LHCN-M2 (cell line): ENCODE data around the gene FAXC. TPM values are rescaled to one million over a fixed set of nuclear protein-coding genes. Genes with fewer than 3 reads are reported as not detected.

Source experiments
- DNase-seq: peaks from one replicate; pipeline ENCODE4 v3.0.0-alpha.2; 2012; ENCODE audit warnings: low read depth
- polyA plus RNA-seq: library from polyadenylated mRNA; unstranded; fragments of >200 nt; gene quantifications from one replicate; pipeline ENCODE4 v1.2.1, GENCODE V29; 2012; ENCODE audit warnings: missing spikeins
- total RNA-seq: library from RNA; depleted of rRNA; stranded (reverse); fragments of >200 nt; gene quantifications from 2 replicates; pipeline ENCODE4 v1.2.3, GENCODE V29; 2014; rRNA removed

FAXC gene
- total RNA-seq = 0.90 and 2.9 TPM in 2 replicates
- 2.5 TPM for polyA plus RNA-seq

GRCh38 chr6:99349171-99350141 lies at the start of gene FAXC:
FAXC (minus strand) TSS chr6:99349674; CDS start chr6:99349372, 302 bp downstream.
- no peak for DNase-seq

- DNase-seq = no peak
Measured at GRCh38 chr6:99397287-99397686, 47.8 kb upstream of the FAXC start.

GRCh38 chr6:99393698-99394531 lies 44.4 kb upstream of the FAXC start, which contains the start of gene COQ3:
COQ3 (minus strand) TSS chr6:99394195; CDS start chr6:99394179, 16 bp downstream.
- DNase-seq = peak; percentile 75

- DNase-seq = no peak
Measured at GRCh38 chr6:99393366-99393697, 43.9 kb upstream of the FAXC start.

GRCh38 chr6:99390896-99391295 lies 41.4 kb upstream of the FAXC start:
- no peak for DNase-seq

GRCh38 chr6:99384507-99384906 lies 35.0 kb upstream of the FAXC start:
- no peak for DNase-seq

GRCh38 chr6:99378636-99379035 lies 29.2 kb upstream of the FAXC start:
- no peak for DNase-seq

GRCh38 chr6:99369533-99369932 lies 20.1 kb upstream of the FAXC start:
- no peak for DNase-seq

GRCh38 chr6:99366852-99367251 lies 17.4 kb upstream of the FAXC start:
- no peak for DNase-seq

GRCh38 chr6:99364026-99364425 lies 14.6 kb upstream of the FAXC start:
- DNase-seq = no peak

- no peak for DNase-seq
Measured at GRCh38 chr6:99362678-99363268, 13.3 kb upstream of the FAXC start.

- no peak for DNase-seq
Measured at GRCh38 chr6:99359800-99360199, 10.3 kb upstream of the FAXC start.

GRCh38 chr6:99356641-99357040 lies 7.2 kb upstream of the FAXC start:
- DNase-seq = no peak

GRCh38 chr6:99354983-99355382 lies 5.5 kb upstream of the FAXC start:
- DNase-seq = no peak

- DNase-seq = no peak
Measured at GRCh38 chr6:99353126-99353525, 3.7 kb upstream of the FAXC start.

- no peak for DNase-seq
Measured at GRCh38 chr6:99350573-99350972, 1.1 kb upstream of the FAXC start.

GRCh38 chr6:99348288-99349170 lies 945 bp downstream of the FAXC start:
- DNase-seq = no peak

GRCh38 chr6:99347804-99348203 lies 1.7 kb downstream of the FAXC start:
- DNase-seq = no peak

GRCh38 chr6:99346595-99346994 lies 2.9 kb downstream of the FAXC start:
- no peak for DNase-seq

GRCh38 chr6:99345164-99345563 lies 4.3 kb downstream of the FAXC start:
- DNase-seq = no peak

GRCh38 chr6:99344289-99344688 lies 5.2 kb downstream of the FAXC start:
- DNase-seq = peak; percentile 65
